SIG-M5 treated with dmso at 0.1 percent for 504 hours (cell line): Measurements from ENCODE around the gene MFAP1.
"Not testable (repeated sequence)": the region's sequence is repeated elsewhere in the genome, so short reads cannot be mapped to it uniquely, and the experiment has no call there.

Experiments
- DNase-seq: peaks from one replicate; lab custom pipeline; 2025; ENCODE audit not compliant: unreplicated experiment; lab: John Stamatoyannopoulos, UW

Gene MFAP1

GRCh38 chr15:43825305-43825704, 815 bp upstream of the MFAP1 start:
- peak; percentile 16 for DNase-seq

GRCh38 chr15:43821505-43821904, 3.0 kb downstream of the MFAP1 start:
- DNase-seq: no peak

- not testable (repeated sequence) for DNase-seq
These were observed 9.4 kb downstream of the MFAP1 start for GRCh38 chr15:43815064-43815463.

- peak; percentile 49 for DNase-seq
These were observed 15.4 kb downstream of the MFAP1 start for GRCh38 chr15:43808960-43809678.

- no peak for DNase-seq
These were observed 16.0 kb downstream of the MFAP1 start for GRCh38 chr15:43808435-43808950.

- not testable (repeated sequence) for DNase-seq
These were observed 21.8 kb downstream of the MFAP1 start for GRCh38 chr15:43802676-43803075.

GRCh38 chr15:43800286-43801141, 24.0 kb downstream of the MFAP1 start, which contains the start of gene HYPK:
Gene HYPK, plus strand, starts transcription at chr15:43800599. Its CDS starts 24 bp downstream, at chr15:43800623.
- peak; percentile 85 for DNase-seq

- no peak for DNase-seq
These were observed 24.6 kb downstream of the MFAP1 start, which contains the start of gene SERINC4 for GRCh38 chr15:43799945-43800285. Gene SERINC4, minus strand, starts transcription at chr15:43800220. Its CDS starts 234 bp downstream, at chr15:43799986.

GRCh38 chr15:43799209-43799944, 25.1 kb downstream of the MFAP1 start:
- no peak for DNase-seq

- no peak for DNase-seq
These were observed 27.9 kb downstream of the MFAP1 start for GRCh38 chr15:43796566-43796965.

GRCh38 chr15:43795997-43796396, 28.5 kb downstream of the MFAP1 start:
- no peak for DNase-seq

GRCh38 chr15:43795197-43795596, 29.3 kb downstream of the MFAP1 start:
- DNase-seq: no peak

GRCh38 chr15:43794269-43795037, 30.0 kb downstream of the MFAP1 start:
- DNase-seq: no peak

GRCh38 chr15:43793647-43794046, 30.8 kb downstream of the MFAP1 start:
- no peak for DNase-seq

- peak; percentile 22 for DNase-seq
These were observed 31.6 kb downstream of the MFAP1 start for GRCh38 chr15:43792761-43793476.

- DNase-seq: peak; percentile 96
These were observed 32.3 kb downstream of the MFAP1 start, which contains the start of gene SERF2 for GRCh38 chr15:43791993-43792760. Gene SERF2, plus strand, starts transcription at chr15:43792320. Its CDS starts 57 bp downstream, at chr15:43792377.

- no peak for DNase-seq
These were observed 35.1 kb downstream of the MFAP1 start for GRCh38 chr15:43789409-43789808.

- DNase-seq: no peak
These were observed 45.5 kb downstream of the MFAP1 start for GRCh38 chr15:43779016-43779415.
